ENCODE results near the gene HSD11B1. TPM values are rescaled to one million over a fixed set of nuclear protein-coding genes. Genes with fewer than 3 reads are reported as not detected.

Gene HSD11B1
- total RNA-seq (2022) (0.59 TPM in 1 of 2 replicates, not detected in the other), Bru-seq, nascent RNA (percentile 9 among the genes with signal in this experiment), BruChase-seq, experiment 1, labeled RNA remaining after a 6-hour chase (percentile 6 among the genes with signal in this experiment), BruChase-seq, experiment 2, labeled RNA remaining after a 2-hour chase (not detected)
- long read RNA-seq, partial matches to known transcripts = 0 of 1 reads
- long read RNA-seq, other reads (novel, unspliced or antisense) = 1 of 1 reads

DNA sequence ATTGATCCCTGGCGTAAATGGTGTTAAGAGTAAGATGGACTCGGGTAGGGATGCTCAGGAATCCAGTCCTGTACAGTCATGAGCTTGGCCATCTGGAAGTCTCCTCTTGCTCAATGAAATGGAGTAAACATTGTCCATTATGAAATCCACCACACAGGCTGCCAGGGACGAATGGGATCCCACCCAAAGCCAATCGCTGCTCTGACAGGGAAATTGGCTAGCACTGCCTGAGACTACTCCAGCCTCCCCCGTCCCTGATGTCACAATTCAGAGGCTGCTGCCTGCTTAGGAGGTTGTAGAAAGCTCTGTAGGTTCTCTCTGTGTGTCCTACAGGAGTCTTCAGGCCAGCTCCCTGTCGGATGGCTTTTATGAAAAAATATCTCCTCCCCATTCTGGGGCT is at the start of gene HSD11B1:
Gene HSD11B1 (plus strand): TSS at position 263 of the 400 bp plus-strand sequence. CDS start 97 bp downstream, at position 360.
- intact Hi-C loops (cut with micrococcal nuclease; ENCODE audit: unreplicated experiment) = no loop called here
- H3K27ac Mint-ChIP-seq (ENCODE audit: unreplicated experiment) = no peak within 1 kb of the TSS
- CTCF ChIA-PET = interaction anchor here (0.6 kb wide), 1 partner anchor 9 kb away, joined by 7 read pairs; no protein-coding TSS in a partner anchor
- no peaks in the 10 kb centered on the region for H3K27me3 Mint-ChIP-seq (ENCODE audit: unreplicated experiment)
- H3K36me3 Mint-ChIP-seq (ENCODE audit: insufficient read depth, unreplicated experiment) = no peaks in the 10 kb centered on the region
- DNase-seq = no peak
- H3K9me3 Mint-ChIP-seq (ENCODE audit: low read depth, unreplicated experiment) = no peaks in the 10 kb centered on the region
- TF ChIP-seq, protein P1, sequence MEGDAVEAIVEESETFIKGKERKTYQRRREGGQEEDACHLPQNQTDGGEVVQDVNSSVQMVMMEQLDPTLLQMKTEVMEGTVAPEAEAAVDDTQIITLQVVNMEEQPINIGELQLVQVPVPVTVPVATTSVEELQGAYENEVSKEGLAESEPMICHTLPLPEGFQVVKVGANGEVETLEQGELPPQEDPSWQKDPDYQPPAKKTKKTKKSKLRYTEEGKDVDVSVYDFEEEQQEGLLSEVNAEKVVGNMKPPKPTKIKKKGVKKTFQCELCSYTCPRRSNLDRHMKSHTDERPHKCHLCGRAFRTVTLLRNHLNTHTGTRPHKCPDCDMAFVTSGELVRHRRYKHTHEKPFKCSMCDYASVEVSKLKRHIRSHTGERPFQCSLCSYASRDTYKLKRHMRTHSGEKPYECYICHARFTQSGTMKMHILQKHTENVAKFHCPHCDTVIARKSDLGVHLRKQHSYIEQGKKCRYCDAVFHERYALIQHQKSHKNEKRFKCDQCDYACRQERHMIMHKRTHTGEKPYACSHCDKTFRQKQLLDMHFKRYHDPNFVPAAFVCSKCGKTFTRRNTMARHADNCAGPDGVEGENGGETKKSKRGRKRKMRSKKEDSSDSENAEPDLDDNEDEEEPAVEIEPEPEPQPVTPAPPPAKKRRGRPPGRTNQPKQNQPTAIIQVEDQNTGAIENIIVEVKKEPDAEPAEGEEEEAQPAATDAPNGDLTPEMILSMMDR (IDR thresholded peaks at IDR 0.05; ENCODE audit: unreplicated experiment) = no peak
- BruUV-seq (replicated peaks) = no TSS peak
- H3K4me3 Mint-ChIP-seq (ENCODE audit: low read depth, unreplicated experiment) = no peak within 1 kb of the TSS
- peaks cover 19% of the 10 kb centered on the region for H3K4me1 Mint-ChIP-seq (ENCODE audit: low read depth, unreplicated experiment)

DNA sequence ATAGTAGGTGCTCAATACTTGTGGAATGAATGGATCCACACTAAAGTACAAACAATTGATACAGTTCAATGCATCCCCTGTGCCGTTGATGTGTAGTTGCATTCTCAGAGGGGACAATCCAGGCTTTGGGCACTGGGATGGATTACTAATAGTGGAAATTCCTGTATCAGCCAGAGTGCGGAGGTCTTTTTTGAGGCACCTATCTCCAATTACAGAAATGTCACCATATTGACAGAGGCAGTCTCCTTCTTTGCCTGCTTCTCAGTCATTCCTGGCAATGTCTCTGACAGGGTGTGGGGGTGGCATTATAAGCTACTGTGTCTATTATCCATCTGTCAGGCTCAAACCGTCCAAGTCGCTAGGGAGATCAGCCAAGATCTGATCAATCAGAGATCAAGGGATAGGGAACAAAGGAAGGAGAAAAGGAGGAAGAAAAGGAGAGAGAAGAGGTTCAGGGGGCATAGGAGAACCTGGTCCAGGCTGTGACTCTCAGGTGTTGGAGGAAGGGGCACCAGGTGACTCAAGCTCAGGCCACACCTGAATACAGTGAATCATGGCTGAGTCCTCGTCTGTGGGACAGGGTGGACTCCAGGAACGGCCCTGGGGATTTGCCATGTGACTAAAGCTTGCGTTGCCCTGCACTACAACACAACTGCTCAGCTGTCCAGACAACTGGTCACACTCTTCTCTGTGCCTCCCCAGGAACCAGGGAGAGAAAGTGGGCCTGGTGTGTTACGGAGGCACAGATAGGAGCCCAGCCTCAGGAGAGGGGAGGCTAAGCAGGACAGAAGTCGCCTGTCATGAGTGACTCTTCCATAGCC is 49.0 kb upstream of the HSD11B1 start:
- intact Hi-C loops (cut with micrococcal nuclease; ENCODE audit: unreplicated experiment) = loop anchor here (2.0 to 10.0 kb wide), 3 partner anchors 17 to 1729 kb away; partner anchors contain the start of gene UTP25
- Mint-ChIP-seq H3K36me3 (ENCODE audit: insufficient read depth, unreplicated experiment) (peaks cover 40% of the 10 kb centered on the region), H3K9me3 (ENCODE audit: low read depth, unreplicated experiment) (no peaks in the 10 kb centered on the region), H3K27ac (ENCODE audit: unreplicated experiment) (peak overlapping the region; percentile 97), H3K4me1 (ENCODE audit: low read depth, unreplicated experiment) (peaks cover 57% of the 10 kb centered on the region), H3K27me3 (ENCODE audit: unreplicated experiment) (no peaks in the 10 kb centered on the region), H3K4me3 (ENCODE audit: low read depth, unreplicated experiment) (no peak overlapping the region)
- CTCF ChIA-PET = interaction anchor here (0.6 to 1.0 kb wide), 5 partner anchors 9 to 580 kb away, joined by 3 to 4 read pairs (median 4); no protein-coding TSS in a partner anchor
- BruUV-seq (replicated peaks) = no TSS peak
- DNase-seq = peak; percentile 80
- TF ChIP-seq, protein P1 (IDR thresholded peaks at IDR 0.05; ENCODE audit: unreplicated experiment) = no peak

DNA sequence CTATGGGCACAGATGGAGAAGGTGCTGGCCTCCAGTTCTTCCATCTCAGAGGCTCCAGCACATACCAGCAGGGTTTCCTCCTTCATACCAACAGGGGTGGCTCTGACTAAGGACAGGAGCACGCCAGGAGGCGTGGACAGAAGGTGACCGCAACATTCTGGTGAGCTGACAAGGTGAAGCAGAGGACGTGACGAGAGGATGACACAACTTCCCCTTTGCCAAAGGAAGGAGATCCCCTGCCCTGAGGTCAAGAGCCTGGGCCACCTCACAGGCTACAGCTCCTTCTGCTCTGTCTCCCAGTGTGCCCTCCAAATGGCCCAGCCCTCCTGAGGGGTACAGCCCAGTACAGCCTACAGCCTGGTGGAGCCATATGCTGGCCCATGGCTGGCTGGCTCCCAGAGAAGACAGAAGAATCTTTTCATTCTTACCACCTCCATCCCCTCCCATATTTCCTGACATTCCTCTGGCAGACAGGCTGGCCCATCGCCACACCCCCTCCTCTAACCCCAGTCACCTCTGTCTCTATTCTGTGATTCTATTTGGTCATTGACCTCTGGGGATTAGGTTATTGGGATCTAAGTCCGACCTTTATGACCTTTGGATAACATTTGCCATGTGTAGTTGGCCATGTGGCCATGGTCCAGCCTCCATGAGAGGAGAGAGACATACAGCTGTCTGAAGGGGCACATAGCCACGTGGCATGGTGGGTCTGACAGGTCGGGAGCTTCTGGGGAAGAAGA is 47.3 kb upstream of the HSD11B1 start:
- CTCF ChIA-PET = no interaction called here
- no peaks in the 10 kb centered on the region for H3K27me3 Mint-ChIP-seq (ENCODE audit: unreplicated experiment)
- peak overlapping the region; percentile 4 for H3K27ac Mint-ChIP-seq (ENCODE audit: unreplicated experiment)
- no TSS peak for BruUV-seq (replicated peaks)
- no peaks in the 10 kb centered on the region for H3K9me3 Mint-ChIP-seq (ENCODE audit: low read depth, unreplicated experiment)
- H3K4me3 Mint-ChIP-seq (ENCODE audit: low read depth, unreplicated experiment) = no peak overlapping the region
- peaks cover 23% of the 10 kb centered on the region for H3K36me3 Mint-ChIP-seq (ENCODE audit: insufficient read depth, unreplicated experiment)
- intact Hi-C loops (cut with micrococcal nuclease; ENCODE audit: unreplicated experiment) = loop anchor here (10.0 kb wide), 2 partner anchors 167 to 1727 kb away; partner anchors contain the start of gene UTP25
- peaks cover 42% of the 10 kb centered on the region for H3K4me1 Mint-ChIP-seq (ENCODE audit: low read depth, unreplicated experiment)
- DNase-seq = no peak
- TF ChIP-seq, protein P1 (IDR thresholded peaks at IDR 0.05; ENCODE audit: unreplicated experiment) = no peak

DNA sequence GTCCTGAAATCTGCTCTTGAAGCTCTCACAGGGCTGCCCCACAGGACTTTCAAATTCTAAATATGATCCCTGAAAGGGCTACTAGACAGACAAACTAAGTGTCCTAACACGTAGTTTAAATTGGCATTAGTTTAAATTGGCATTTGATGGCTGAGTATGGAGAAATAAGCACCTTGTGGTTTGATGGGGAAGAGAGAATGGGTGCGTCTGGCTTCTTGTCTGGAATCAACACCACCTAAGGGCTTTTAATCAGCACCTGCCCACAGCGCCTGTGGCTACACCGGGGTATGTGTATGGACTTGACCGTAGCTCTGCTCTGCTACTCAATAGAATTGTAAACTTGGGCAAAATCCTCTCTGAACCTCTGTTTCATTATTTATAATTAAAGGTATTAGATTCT is 46.7 kb upstream of the HSD11B1 start:
- TF ChIP-seq, protein P1 (IDR thresholded peaks at IDR 0.05; ENCODE audit: unreplicated experiment) = no peak
- H3K4me1 Mint-ChIP-seq (ENCODE audit: low read depth, unreplicated experiment) = peaks cover 41% of the 10 kb centered on the region
- CTCF ChIA-PET = no interaction called here
- no peak for DNase-seq
- no peaks in the 10 kb centered on the region for H3K27me3 Mint-ChIP-seq (ENCODE audit: unreplicated experiment)
- peak overlapping the region; percentile 4 for H3K27ac Mint-ChIP-seq (ENCODE audit: unreplicated experiment)
- H3K9me3 Mint-ChIP-seq (ENCODE audit: low read depth, unreplicated experiment) = no peaks in the 10 kb centered on the region
- peaks cover 17% of the 10 kb centered on the region for H3K36me3 Mint-ChIP-seq (ENCODE audit: insufficient read depth, unreplicated experiment)
- no TSS peak for BruUV-seq (replicated peaks)
- H3K4me3 Mint-ChIP-seq (ENCODE audit: low read depth, unreplicated experiment) = no peak overlapping the region
- intact Hi-C loops (cut with micrococcal nuclease; ENCODE audit: unreplicated experiment) = loop anchor here (10.0 kb wide), 2 partner anchors 167 to 1727 kb away; partner anchors contain the start of gene UTP25

Measured in Calu3 (cell line).